SK-N-MC (cell line): ENCODE measurements around the gene VPS35L.

Experiments used
- EZH2 ChIP-seq: fragments of 200-600 bp; sonication (generic); IDR thresholded peaks from one replicate; pipeline ENCODE4 v1.6.1; 2017; ENCODE audit warnings: antibody characterized with exemption
- FOXP2 ChIP-seq: optimal IDR thresholded peaks from 2 replicates; pipeline ENCODE3; 2011; ENCODE audit warnings: mild to moderate bottlenecking, moderate library complexity; ENCODE audit not compliant: insufficient read depth; ENCODE audit errors: extremely low read length, control extremely low read depth
- POLR2AphosphoS5 ChIP-seq: IDR thresholded peaks from 2 replicates; pipeline ENCODE4 v1.6.1; 2012; ENCODE audit warnings: mild to moderate bottlenecking, low read depth, low read length, borderline replicate concordance

GRCh38 chr16:19659554-19659953 lies 104.1 kb downstream of the VPS35L start:
- no peak for TF ChIP-seq POLR2AphosphoS5
- no peak for TF ChIP-seq EZH2
- no peak for TF ChIP-seq FOXP2
